MCF 10A (cell line): Measurements from ENCODE around the gene XYLT1. TPM values are rescaled to one million over a fixed set of nuclear protein-coding genes. Genes with fewer than 3 reads are reported as not detected.

Experiments used
- BruUV-seq: library from RNA; stranded (reverse); fragments of 400-500 nt; replicated peaks from 2 replicates; lab custom pipeline; 2021; lab: Mats Ljungman, UMichigan
- CTCF ChIA-PET: fragments of 300-600 bp; sonication (Branson Sonifier 250); formaldehyde crosslinking; extraction: SDS; loops from one replicate; lab custom pipeline; 2021; ENCODE audit warnings: antibody characterized with exemption, inconsistent platforms; lab: Yijun Ruan, JAX
- POLR2A ChIA-PET: fragments of 300-600, 350-650 bp; sonication (Branson Sonifier 250); formaldehyde crosslinking; extraction: SDS; loops from one replicate; lab custom pipeline; 2020; ENCODE audit warnings: antibody characterized with exemption, inconsistent platforms; lab: Yijun Ruan, JAX
- DNase-seq: peaks from one replicate; pipeline ENCODE4 v3.0.0-alpha.2; 2018; ENCODE audit not compliant: unreplicated experiment
- H3K27ac Mint-ChIP-seq: one replicate; pipeline ENCODE4 v1.8.0; 2022; ENCODE audit warnings: mild to moderate bottlenecking, low read depth, mixed read lengths; ENCODE audit not compliant: unreplicated experiment
- H3K27me3 Mint-ChIP-seq: one replicate; pipeline ENCODE4 v1.8.0; 2022; ENCODE audit warnings: mixed read lengths; ENCODE audit not compliant: insufficient read depth, unreplicated experiment
- H3K36me3 Mint-ChIP-seq: one replicate; pipeline ENCODE4 v1.8.0; 2022; ENCODE audit warnings: mild to moderate bottlenecking, moderate library complexity, mixed read lengths; ENCODE audit not compliant: insufficient read depth, unreplicated experiment
- H3K4me1 Mint-ChIP-seq: one replicate; pipeline ENCODE4 v1.8.0; 2022; ENCODE audit warnings: mixed read lengths; ENCODE audit not compliant: insufficient read depth, unreplicated experiment
- H3K4me3 Mint-ChIP-seq: one replicate; pipeline ENCODE4 v1.8.0; 2022; ENCODE audit warnings: mild to moderate bottlenecking, moderate library complexity, mixed read lengths; ENCODE audit not compliant: unreplicated experiment
- H3K9me3 Mint-ChIP-seq: one replicate; pipeline ENCODE4 v1.8.0; 2022; ENCODE audit warnings: mixed read lengths; ENCODE audit not compliant: unreplicated experiment
- CTCF ChIP-seq: fragments of 200-600 bp; IDR thresholded peaks from one replicate; pipeline ENCODE4 v1.8.0; 2022; ENCODE audit warnings: antibody characterized with exemption, mild to moderate bottlenecking; ENCODE audit not compliant: unreplicated experiment
- intact Hi-C: fragments of 100-400 bp; cut with micrococcal nuclease; formaldehyde crosslinking; loops from 2 replicates; pipeline ENCODE4 v1.14.1; 2022
- total RNA-seq: library from RNA; stranded (reverse); gene quantifications from 2 replicates; pipeline ENCODE4 v1.2.3, GENCODE V29; 2022

The XYLT1 gene
- total RNA-seq, 1 experiment from 2014 or later = not detected

GRCh38 chr16:17457997-17458396 lies 12.8 kb downstream of the XYLT1 start:
- BruUV-seq = no TSS peak
- no peak for TF ChIP-seq CTCF
- Mint-ChIP-seq H3K27me3 (no peaks in the 10 kb centered on the region), H3K9me3 (peaks cover 20% of the 10 kb centered on the region), H3K4me3 (no peak overlapping the region), H3K4me1 (no peaks in the 10 kb centered on the region), H3K36me3 (no peaks in the 10 kb centered on the region), H3K27ac (no peak overlapping the region)
- no peak for DNase-seq
- ChIA-PET CTCF (interaction anchor here (0.6 kb wide), 1 partner anchor 253 kb away, joined by 10 read pairs; no protein-coding TSS in a partner anchor), POLR2A (no interaction called here)
- intact Hi-C loops = no loop called here

DNA sequence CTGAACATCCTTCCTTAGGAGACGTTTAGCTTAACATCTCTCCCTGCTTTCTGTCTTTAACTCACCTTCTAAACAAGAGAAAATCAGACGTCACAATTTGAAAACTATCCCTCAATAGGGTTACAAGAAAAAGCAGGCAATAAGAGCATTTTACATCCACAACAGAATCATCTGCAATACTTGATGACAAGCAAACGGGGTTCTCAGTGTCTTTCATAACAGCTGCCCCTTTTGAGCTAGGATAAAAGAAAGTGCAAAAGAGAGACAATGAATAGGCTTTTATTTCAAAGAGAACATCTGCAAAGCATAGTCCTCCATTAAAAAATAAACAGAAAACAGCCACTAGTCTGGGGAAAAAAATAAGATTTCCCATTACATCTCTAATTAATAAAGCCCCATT lies 13.2 kb downstream of the XYLT1 start:
- no TSS peak for BruUV-seq
- H3K9me3 Mint-ChIP-seq = peaks cover 20% of the 10 kb centered on the region
- no peak overlapping the region for H3K4me3 Mint-ChIP-seq
- H3K27ac Mint-ChIP-seq = no peak overlapping the region
- no peaks in the 10 kb centered on the region for H3K4me1 Mint-ChIP-seq
- TF ChIP-seq CTCF = no peak
- DNase-seq = no peak
- POLR2A ChIA-PET = interaction anchor here (0.7 kb wide), 1 partner anchor 86 kb away, joined by 3 read pairs; no protein-coding TSS in a partner anchor
- intact Hi-C loops = no loop called here
- H3K27me3 Mint-ChIP-seq = no peaks in the 10 kb centered on the region
- CTCF ChIA-PET = interaction anchor here (0.6 kb wide), 1 partner anchor 253 kb away, joined by 10 read pairs; no protein-coding TSS in a partner anchor
- H3K36me3 Mint-ChIP-seq = no peaks in the 10 kb centered on the region

GRCh38 chr16:17454162-17454730 lies 16.5 kb downstream of the XYLT1 start:
- H3K4me3 Mint-ChIP-seq = no peak overlapping the region
- intact Hi-C loops = no loop called here
- no peak overlapping the region for H3K27ac Mint-ChIP-seq
- no peaks in the 10 kb centered on the region for H3K27me3 Mint-ChIP-seq
- H3K4me1 Mint-ChIP-seq = no peaks in the 10 kb centered on the region
- no peak for DNase-seq
- H3K9me3 Mint-ChIP-seq = peaks cover 24% of the 10 kb centered on the region
- no TSS peak for BruUV-seq
- POLR2A ChIA-PET = no interaction called here
- no peak for TF ChIP-seq CTCF
- CTCF ChIA-PET = no interaction called here
- H3K36me3 Mint-ChIP-seq = no peaks in the 10 kb centered on the region

DNA sequence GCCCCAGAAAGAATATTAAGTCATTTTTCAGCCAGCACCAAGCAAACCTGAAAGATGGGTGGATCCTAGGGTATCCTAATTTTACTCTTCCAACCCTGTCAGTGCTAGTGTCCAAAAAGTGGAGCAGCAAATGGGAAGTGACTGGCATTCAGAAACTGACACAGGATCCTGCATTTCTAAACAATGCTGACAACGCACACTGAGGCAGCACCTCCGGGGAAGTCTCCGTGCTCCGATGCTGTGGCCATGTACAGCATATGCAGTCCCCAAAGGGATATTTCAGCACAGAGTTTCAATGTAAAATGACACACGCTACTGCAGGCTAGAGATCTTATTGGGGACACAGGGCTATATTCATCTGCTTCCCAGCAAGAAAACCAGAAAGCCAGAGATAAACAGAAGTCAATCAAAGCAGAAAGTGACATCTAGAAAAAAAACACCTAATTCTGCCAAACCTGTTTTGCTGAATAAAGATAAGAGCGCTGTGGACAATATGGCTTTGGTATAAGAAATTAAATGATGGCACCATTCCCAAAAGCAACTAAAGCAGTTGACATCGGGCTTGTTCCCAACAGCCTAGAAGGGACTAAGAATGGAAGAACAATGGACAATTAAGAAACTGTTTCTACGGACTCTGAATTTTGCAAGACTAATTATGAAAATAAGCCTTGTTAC lies 17.3 kb downstream of the XYLT1 start:
- no peaks in the 10 kb centered on the region for H3K36me3 Mint-ChIP-seq
- H3K27ac Mint-ChIP-seq = no peak overlapping the region
- BruUV-seq = no TSS peak
- peaks cover 24% of the 10 kb centered on the region for H3K9me3 Mint-ChIP-seq
- ChIA-PET CTCF (no interaction called here), POLR2A (interaction anchor here (0.6 kb wide), 1 partner anchor 24 kb away, joined by 4 read pairs; no protein-coding TSS in a partner anchor)
- no peaks in the 10 kb centered on the region for H3K27me3 Mint-ChIP-seq
- H3K4me1 Mint-ChIP-seq = no peaks in the 10 kb centered on the region
- H3K4me3 Mint-ChIP-seq = no peak overlapping the region
- DNase-seq = no peak
- no peak for TF ChIP-seq CTCF
- intact Hi-C loops = no loop called here
